NCI-H510A treated with DMSO at 0.1 percent for 48 hours (cell line): ENCODE data around the gene RBSN.
A peak's percentile ranks its signal among the peaks of the same experiment; 100 is the strongest.
"Not testable (repeated sequence)": the region's sequence is repeated elsewhere in the genome, so short reads cannot be mapped to it uniquely, and the experiment has no call there.

Experiments
- DNase-seq: peaks from one replicate; lab custom pipeline; 2025; lab: John Stamatoyannopoulos, UW

RBSN gene

DNA sequence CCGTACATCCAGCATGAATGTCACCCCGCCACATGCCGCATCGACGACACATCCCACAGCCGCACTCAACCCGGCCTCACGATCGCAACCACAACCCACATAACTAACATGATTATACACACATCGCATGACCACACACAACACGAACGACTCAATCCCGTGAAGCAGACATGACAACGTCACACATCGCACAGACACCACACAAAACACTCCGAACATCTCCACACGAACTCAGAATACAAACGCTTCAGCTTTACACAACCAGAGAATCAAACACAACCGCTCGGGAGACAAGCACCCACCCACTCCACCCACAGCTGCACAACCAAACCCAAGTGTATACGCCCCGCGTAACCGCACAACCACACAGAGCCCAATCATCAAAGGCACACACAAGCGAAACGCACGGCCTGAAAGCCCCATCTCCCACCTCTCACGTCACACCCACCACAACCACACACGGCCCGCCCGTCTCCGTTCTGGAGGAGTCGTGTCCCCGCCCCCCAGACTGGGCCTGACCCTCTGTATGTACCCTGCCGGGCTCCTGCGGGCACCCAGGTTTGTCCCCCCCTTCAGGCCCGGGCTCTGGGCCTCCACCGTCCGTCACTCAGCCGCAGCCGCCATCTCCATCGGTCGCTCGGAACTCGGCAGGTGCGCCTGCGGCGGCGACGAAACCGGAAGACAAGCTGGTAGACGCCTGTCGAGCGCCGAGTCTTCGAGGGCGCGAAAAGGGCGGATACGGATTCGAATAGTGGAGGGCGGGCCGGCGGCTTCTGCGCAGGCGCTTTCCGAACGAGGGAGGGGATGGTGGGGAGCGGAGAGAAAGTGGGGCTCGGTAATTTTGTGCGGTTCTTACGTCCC, at the start of gene RBSN:
Gene RBSN, minus strand, starts transcription at position 646 of the 861 bp plus-strand sequence. CDS start 3,028 bp downstream, outside the sequence.
- DNase-seq: peak; percentile 94

DNA sequence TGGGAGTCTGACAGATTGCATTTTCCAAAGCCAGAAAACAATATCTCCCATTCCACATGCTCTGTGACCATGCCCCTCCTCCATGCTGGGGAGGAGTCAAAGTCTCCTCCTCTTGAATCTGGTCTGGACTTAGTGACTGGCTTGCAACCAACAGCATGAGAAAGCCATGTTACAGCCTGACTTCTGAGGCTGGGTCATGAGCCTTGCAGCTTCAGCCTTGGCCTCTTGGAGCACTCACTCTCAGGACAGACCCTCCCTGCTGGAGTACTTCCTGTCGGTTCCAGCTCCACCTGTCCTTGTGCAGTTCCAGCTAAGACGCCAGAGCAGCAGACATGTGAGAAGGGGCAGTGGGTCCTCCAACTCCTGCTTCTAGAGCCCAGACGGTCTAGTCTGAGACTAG, 49.7 kb upstream of the RBSN start:
- DNase-seq: peak; percentile 47

DNA sequence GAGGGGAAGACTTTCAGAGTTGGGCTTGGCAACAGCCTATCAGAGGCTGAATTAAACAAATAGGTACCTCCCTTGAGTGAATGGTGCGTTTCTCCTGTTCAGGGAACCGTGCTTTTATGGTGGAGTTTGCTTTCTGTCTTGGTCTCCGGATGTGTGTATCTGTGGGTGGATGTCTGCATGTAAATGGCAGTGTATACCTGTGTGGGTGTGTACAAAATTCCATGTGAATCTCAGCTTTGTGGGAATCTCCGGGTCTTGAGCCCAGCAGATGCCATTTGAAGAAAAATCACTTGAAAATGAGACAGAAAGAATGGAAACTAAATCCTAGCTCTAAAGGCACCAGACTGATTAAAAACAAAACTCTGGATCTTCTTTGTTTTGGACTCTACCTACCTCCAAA, 37.9 kb upstream of the RBSN start:
- DNase-seq: not testable (repeated sequence)

DNA sequence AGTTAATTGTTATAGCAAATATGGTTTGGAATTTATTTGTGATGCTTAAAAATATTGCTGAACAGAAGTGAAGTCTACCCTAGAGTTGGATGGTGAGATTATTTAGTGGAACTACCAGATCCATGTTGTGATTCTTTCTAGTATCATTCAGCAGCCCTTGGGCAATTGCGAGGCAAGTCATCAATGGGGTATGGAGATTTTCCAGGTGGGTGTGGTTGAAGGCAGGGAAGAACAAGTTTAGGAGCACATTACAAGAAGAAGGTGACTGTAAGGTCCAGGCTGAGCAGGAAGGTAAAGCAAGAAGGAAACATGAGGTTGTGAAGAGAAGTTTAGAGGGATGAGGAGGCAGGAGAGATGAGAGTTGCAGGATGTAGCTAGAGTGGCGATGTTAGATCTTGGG, 36.0 kb upstream of the RBSN start:
- not testable (repeated sequence) for DNase-seq

DNA sequence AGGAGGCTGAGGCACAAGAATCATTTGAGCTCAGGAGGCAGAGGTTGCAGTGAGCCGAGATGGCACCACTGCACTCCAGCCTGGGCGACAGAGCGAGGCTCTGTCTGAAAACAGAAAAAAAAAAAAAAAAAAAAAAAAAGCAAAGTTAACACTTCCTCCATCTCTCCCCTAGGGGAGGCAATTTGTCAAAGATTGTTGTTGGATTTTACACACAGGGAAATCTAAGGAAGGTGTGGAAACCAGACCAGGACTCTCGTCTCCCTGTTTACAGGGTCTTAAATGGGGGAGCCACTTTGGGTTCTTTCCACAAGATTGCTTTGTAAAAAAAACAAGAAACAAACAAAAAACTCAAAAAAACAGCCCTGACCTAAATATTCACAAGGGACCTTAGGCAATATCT, 29.5 kb upstream of the RBSN start:
- not testable (repeated sequence) for DNase-seq

DNA sequence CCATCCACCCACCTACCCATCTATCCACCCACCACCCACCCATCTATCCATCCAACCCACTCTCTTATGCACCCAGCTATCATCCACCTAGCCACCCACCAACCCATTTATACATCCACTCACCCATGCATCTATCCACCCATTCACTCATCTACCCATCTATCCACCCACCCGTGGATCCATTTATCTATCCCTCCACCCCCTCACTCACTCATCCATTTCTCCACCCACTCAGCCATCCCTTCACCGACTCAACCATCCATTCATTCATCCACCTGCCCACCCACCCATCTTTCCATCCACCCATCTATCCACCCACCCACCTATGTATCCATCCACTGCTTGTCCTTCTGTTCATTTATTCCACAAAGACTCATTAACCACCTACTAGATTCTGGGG, 28.0 kb upstream of the RBSN start:
- DNase-seq: not testable (repeated sequence)

DNA sequence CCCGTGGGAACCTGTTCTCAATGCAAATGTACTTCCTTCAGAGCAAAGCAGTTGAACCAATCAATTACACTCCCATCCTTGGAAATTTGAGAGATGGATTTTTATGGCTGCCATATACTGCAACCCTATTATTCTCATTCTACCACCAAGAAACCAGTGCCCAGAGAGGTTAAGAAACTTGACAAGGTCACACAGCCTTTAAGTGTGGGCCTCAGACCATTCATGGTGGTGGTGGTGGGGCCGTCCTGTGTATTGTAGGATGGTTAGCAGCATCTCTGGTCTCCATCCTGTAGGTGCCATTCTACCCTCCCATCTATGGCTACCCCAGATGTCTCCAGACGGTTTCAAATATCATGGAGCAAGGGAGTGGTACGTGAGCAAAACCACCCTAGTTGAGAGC, 23.4 kb upstream of the RBSN start:
- DNase-seq: no peak

DNA sequence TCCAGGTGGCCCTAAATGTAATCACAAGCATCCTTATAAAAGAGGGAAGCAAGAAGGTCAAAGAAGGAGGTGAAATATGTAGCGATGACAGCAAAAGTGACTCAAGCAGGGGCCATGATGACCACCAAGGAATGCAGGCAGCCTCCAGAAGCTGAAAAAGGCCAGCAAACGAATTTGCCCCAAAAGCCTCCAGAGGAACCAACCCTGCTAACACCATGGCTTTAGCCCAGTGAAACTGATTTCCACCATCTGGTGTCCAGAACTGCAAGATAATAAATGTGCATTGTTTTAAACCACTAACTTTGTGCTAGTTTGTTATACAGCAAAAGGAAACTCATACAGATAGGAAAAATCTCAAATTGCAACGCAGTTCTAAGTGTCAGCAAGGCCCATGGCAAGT, 23.0 kb upstream of the RBSN start:
- no peak for DNase-seq

DNA sequence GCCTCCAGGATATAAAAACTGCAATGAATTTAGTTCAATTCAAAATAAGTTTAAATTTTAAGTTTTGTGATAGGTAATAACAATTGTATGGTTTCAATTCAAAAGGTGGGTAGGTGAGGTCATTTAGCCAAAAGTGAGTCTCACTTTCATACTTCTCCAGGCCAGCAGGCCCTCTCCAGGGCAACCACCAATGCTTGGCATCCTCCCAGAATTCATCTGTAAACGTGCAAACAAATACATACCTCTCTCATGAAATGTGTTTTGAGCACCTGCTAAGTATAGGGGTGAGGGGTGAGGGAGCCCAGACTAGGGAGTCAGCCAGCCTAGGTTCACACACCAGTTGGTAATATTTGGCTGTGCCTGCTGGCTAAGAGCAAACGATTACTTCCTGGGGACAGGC, 22.0 kb upstream of the RBSN start:
- DNase-seq: peak; percentile 5

DNA sequence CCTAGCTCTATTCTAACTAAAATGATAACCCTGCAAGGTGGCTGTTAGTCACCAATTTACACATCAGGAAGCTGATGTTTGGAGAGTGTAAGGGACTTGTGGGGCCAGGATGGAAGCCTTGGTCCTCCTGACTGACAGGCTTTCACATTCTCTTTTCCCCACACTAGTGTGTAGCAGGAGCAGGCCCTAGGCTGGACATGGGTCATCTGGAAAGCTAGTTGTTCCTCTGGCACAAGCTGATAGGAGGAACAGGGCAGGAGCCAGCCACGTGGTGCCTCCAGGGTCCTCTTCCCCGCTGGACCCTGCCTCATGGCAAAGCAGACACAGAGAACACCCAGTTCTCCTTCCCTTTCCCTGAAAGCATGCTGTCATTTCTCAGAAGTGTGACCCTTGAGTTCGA, 18.1 kb upstream of the RBSN start:
- DNase-seq: no peak

DNA sequence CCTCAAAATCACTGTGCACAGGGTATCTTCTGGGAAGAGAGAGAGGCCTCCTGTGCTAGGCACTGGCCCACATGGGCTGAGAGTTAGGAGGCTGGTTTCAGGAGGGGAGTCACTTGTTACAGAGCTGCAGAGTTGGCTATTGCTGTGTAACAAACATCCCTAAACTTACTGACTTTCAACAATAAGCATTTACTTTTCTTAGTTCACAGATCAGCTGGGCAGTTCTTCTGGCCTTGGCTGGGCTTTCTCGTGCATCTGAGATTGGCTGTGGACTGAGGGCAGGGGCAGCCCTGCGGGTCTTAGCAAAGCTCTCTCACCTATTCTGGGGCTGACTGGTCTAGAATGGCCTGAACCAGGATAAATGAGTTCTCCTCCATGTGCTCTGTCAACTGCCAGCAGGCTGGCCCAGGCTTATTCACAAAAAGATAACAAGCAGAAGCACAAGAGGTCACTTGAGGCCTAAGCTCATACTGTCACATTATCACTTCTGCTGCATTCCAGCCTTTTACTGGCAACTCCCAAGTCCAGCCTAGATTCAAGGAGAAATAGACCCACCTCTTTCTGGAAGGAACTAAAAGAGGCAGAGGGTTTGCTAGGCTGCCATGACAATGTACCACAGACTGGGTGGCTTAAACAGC, 17.2 kb upstream of the RBSN start:
- no peak for DNase-seq

DNA sequence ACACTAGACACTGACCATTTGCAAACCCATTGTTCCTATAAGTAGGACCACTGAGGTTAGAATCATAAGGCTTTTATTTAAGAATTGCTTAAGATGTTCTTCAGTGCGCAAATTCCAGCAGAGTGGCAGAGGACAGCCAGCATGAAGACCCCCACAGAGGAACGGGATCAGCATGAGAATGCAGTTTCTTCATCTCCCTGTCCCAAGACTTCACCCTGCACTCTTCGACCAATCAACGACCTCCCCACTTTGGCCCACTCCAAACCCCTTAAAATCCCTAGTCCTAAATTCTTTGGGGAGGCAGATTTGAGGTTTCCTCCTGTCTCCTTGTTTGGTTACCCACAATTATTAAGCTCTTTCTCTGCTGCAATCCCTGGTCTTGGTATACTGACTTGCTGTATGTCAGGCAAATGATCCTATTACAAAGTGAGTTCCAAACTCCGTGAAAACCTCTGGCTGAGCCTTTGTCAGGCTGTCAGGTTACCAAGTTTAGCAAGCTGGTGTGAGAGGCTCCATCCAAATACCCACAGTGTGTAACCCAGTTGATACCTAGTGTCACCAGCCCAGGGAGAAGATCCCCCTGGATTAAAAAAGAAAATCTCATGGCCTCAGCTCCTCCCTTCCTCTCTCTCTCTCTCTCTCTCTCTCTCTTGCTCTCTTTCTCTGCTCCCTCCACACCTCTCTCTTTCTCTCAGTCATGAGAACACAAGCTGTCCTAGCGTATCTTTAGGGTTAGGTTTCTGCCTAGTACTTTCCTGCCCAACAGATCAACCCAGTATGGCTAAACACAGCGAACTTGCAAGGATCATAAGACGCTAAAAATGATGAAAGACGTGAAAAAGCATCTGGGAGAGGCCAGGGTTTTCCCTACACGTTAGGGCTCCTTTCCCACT, 15.8 kb upstream of the RBSN start:
- DNase-seq: no peak

DNA sequence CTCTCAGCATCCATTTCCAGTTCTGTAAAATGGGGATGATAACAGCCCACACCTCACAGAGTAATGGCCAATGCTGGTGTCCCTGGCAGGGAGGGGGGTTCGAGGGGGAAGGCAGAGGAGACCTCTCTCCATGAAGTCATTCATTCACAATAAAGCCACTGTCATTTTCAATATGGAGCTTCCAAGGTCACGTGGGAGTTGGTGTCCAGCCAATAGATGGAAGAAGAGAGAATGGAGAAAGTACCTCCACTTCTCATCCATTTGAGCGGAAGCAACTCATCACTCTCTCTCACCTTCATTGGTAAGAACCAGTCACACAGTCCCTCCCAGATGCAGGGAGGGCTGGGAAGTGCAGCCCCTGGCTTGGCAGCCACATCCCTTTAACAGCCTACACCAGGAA, 14.9 kb upstream of the RBSN start:
- no peak for DNase-seq

DNA sequence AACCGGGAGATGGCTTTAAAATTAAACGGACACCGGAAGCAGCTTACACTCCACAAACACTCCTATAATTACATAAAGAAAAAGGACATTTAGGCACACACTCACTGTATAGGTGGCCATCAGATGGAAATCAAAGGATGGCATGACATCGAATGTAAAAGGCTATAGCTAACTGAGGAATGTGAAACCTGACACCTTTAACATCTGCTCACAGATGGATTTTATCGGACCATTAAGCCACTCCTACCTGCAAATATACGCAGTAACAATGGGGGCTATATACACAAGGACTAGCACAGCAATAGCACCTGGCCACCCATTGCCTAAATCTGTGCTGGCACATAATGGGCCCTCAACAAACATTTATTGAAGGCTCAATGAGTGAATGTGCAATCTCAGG, 14.5 kb upstream of the RBSN start:
- peak; percentile 79 for DNase-seq

DNA sequence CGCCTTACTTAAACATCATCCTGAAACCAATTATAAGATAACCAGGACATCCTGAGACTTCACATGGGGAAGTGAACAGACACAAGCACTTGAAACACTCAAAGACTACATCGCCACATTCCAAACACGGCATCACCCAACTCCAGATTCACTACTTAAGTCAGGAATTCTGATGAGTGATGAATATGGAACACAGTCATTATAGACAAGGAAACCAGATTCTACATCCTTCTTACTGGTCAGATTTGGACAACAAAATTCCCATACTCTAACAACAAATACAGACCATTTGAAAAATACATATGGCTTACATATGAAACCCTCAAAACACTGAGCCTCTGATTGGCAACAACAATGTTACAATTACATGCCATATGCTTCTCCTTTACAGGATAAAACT, 13.1 kb upstream of the RBSN start:
- no peak for DNase-seq

DNA sequence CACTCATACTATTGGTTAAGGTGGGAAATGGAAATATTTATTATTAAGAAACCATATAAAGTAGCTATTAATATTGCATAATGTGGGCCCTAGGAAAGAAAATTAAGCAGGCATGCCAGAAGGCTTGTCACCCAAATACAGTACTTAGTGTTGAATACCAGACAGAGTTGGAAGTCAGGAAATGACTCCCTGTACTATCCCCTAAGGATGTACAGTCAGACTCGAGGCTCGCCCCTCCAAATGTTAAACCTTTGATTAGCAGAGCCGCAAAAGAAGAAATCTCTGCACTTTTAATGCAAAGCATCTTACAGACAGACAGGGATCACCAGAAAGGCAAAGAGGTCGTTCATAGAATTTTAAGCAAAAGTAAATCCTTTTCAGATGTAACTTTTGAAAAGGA, 11.3 kb upstream of the RBSN start:
- DNase-seq: no peak

DNA sequence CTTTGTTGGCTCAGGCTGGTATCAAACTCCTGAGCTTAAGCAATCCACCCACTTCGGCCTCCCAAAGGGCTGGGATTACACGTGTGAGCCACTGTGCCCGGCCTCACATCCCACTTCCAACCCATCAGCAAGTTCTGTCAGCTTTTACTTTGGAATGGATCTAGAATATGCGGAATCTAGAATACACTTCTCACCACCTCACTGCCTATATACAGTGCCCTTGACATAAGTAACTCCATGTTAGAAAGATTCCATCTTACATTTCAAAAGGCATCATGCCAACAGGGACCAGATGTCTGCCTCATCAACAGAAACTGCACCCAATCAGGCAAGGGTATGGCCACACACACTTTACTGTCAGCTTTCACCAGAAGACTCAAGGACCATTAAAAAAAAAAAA, 9.9 kb upstream of the RBSN start:
- DNase-seq: no peak

DNA sequence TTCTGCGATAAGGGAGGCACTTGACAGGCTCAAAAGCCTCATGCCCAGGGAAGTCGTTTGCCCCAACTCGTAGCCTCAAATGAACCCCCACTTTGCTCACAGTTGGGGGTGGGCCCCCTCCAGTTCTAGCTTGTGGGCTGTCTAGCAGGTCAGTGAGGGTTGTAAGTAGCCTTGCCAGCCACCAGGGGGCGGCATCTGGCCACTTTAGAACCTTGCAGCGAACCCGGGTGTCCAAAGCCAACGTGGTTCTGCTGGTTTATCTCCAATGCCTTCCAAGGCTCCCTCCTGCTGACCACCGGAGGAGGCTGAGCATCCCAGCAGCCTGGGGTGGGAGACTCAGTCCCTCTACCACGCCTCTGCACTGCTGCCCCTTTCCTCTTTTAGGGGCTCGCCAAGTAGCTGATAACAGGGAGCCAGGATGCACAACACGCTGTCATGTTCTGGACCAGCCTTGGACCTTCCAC, 9.2 kb upstream of the RBSN start:
- peak; percentile 73 for DNase-seq

DNA sequence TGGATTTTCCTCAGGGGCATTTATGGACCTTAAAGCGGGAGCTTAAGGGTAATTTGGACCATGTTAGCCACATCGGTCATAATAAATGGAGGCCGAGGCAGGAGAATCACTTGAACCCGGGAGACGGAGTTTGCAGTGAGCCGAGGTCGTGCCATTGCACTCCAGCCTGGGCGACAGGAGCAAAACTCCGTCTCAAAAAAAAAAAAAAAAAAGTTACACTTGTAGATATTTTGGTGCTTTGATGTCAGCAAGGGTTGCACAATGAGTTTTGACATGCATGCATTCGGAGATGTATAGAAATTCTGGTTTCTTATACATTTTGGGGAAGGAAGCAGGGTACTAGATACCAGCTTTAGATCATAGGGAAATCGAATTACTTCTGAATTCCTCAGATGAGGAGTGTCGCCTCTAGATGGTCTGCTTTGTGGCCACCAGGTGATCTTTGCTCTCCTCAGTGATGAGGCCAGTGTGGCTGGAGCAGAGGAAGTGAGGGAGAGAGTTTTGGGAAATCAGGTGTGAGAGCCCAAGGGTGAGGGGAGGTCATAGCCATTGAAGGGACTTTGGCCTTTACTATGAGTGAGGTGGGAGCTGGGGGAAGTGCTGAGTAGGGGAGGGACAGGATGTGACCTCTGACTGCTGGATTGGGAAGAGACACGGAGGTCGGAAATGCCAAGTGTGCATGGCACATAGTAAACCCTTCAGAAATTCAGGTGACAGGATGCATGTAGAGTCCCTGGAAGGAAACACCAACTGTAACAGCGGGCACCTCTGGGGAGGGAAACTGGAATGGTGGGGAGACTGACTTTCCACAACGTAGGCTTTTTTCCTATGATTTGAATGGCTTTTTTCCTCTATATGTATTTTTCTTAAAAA, 8.4 kb upstream of the RBSN start:
- DNase-seq: no peak

DNA sequence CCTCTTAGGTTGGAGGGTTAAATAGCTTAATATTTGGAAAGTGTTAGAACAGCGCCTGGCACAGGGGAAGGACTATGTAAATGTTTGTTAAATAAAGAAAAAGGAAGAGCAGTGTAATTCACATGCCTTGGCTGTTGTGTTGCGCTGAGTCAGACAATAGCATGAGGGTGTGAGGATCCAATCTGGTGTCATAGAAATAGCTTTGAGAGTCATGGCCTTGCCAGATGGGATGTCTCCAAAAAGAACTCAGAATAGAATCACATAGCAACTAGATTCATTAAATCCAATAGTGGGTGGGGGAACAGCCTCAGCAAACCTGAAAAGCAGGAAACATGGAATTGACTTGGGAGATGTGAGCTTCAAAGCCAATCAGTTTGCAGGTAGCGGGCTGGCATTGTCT, 3.9 kb upstream of the RBSN start:
- no peak for DNase-seq

DNA sequence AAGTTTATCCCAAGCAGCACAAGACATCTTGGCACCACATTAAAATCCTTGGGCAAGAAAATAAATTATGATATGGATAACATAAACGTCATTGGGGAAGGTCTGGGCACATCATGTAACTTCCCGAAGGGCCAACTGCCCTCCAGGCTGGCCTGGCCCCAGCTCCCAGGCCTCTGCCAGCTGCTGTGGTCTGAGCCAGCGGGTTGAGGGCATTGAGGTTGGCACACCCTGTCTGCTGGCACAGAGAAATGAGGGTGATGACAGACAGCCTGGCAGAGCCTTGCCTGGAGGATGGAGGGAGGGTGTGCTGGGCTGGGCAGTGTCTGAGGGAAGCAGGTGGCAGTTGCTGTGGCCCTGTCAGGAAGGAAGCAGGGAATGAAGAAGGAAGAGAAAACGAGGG, 3.3 kb upstream of the RBSN start:
- no peak for DNase-seq
